GM18519 (cell line): Measurements from ENCODE around the gene IQGAP1.

Source experiments
- ATAC-seq: cut with Tn5 transposase; IDR thresholded peaks from one replicate; pipeline ENCODE4 v1.9.1; 2021; ENCODE audit warnings: mild to moderate bottlenecking, moderate library complexity; ENCODE audit not compliant: unreplicated experiment, low FRiP score

Gene IQGAP1

DNA sequence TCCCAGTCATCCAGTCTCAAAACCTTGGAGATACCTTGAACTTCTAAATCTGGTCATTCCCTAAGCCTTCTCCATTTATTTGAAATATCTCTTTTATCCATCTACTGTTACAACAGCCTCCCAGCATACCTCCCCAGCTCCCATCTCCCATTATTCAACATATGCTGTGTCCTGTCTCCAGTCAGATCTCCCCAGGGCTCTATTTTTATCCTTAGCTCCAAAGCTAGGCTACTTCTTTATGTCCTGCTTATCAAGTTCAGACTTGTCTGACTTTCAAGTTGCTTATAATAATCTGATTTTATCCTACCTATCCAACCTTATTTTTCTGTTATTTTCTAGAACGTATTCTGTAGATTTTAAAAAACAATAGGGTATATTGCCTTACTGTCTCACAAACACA lies 44.2 kb downstream of the IQGAP1 start:
- no peak for ATAC-seq

DNA sequence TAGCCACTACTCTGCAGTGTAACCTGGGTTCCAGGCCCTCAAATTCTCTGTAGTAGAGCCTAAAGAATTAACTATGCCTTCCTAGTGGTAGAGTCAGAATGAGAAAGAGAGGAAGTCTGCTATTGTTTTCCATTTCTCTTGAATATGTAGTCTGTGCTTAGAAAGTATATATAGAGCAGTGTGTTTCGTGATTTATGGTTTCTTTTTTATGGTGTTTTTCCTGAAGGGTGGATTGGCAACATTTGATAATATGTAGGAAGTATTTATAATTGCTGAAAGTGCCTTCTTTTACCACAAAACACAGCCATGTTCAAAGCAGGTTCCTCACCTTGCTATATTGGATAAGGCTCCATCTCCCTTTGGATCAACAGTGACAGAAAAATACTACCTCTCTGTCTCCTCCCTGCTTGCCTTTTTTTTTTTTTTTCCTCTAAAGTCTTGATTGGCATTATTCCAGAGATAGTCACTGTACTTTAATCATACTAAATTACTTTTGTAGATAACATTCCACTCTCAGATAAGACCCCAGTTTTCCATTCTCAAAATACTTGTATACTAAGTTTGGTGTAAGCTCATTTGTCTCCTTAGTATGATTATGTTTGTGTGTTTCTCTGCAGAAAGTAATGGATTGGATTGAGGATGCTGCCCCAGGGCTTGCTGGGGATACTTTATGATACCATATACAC lies 47.8 kb downstream of the IQGAP1 start:
- ATAC-seq, result no peak

- ATAC-seq, result no peak
Observed at GRCh38 chr15:90436952-90437351, 48.9 kb downstream of the IQGAP1 start.

GRCh38 chr15:90437516-90437915 lies 49.5 kb downstream of the IQGAP1 start:
- no peak for ATAC-seq

DNA sequence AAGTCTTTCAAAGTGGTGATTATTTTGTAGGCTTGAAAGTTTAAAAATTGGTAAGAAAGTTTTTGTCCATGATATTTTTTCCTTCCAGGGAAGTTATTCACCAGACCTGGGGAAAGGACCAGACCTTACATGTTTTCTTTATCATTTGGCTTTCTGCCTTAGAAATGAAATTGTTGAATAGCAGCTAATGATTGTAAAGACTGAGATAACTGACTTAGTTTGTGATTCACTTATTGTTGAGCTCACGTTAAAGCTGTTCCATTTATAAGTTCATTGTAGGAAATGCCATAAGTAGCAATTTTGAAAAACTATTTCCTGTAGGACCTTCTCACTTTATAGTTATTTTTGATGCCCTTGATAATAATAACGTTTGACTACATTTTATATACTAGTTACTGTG lies 51.9 kb downstream of the IQGAP1 start:
- ATAC-seq, result no peak

- ATAC-seq, result no peak
Observed at GRCh38 chr15:90441027-90441426, 53.0 kb downstream of the IQGAP1 start.

- ATAC-seq, result no peak
Observed at GRCh38 chr15:90442423-90442822, 54.4 kb downstream of the IQGAP1 start.

DNA sequence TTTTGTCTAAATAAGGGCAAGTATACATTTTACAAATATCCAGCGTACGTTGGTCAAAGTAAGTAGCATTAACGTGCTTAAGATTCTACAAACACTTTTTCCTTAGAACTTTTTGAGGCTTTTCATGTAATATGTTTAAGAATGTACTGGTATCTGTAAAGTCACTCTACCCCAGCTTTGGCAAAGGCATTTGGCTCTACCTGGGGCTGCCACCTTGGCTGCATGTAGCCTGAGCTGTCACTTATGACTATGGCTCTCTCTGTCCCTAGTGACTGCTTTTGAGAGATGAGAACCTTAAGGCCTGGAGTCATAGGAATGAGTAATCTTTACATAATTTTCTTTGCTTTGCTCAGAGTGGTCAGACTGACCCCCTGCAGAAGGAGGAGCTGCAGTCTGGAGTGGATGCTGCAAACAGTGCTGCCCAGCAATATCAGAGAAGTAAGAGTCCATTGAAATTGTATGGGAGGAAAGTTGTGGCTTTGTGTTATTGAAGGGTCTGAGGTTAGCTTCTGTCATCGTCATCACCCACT lies 61.2 kb downstream of the IQGAP1 start:
- ATAC-seq, result no peak

DNA sequence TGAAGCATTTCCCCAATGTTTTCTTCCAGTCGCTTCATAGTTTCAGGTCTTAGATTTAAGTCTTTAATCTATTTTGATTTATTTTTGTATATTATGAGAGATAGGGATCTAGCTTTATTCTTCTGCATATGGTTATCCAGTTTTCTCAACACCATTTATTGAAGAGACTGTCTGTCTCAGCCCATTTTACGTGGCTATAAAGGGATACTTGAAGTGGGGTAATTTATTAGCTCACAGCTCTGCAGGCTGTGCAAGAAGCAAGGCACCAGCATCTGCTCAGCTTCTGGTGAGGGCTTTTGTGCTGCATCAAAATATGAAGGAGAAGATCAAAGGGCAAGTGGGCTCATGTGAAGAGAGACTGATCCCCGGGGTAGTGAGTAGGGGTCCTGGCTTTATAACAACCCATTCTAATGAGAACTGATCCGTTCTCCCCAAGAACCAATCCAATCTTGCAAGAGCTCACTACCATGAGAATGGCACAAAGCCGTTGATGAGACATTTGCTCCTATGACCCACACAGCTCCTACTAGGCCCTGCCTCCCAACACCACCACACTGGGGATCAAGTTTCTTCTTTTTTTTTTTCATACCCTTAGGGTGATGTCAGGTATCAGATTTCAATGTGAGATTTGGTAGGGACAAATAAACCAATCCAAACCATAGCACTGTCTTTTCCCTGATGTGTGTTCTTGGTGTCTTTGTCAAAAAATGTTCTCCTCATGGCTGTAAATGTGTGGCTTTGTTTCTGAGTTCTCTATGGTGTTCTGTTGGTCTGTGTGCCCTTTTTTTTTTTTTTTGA lies 63.2 kb downstream of the IQGAP1 start:
- no peak for ATAC-seq

DNA sequence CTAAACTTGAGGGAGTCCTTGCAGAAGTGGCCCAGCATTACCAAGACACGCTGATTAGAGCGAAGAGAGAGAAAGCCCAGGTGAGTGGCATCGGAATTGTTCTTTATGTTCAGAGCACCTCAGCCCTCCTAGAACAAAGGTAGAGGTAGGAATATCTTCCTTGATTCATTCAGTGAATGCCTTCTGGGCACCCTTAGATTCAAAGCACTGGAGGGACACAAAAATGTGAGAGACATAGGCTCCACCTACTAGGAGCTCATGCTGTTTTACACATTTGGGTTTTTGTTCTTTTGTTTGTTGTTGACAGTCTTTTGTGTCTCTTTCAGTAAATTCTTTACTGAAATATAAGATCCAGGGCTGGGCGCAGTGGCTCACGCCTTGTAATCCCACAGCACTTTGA lies 68.2 kb downstream of the IQGAP1 start:
- ATAC-seq, result no peak

- ATAC-seq, result no peak
Observed at GRCh38 chr15:90458061-90458460, 70.0 kb downstream of the IQGAP1 start.

DNA sequence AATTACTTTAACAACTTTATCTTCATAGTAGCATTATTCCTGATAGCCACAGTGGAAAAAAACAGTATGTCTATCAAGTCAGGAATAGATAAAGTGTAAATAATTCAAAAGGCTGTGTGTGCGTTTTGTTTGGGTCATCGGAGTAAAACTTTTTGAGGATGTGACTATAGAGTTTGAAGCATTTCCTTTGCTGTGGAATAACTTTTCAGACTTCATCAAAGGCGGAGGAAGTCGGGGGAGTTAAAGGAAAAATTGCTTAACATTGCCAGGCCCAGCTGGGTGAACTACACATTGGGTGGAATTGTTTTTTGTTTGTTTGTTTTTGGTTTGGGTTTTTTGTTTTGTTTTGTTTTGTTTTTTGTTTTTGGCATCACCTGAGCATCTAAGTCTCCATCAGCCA lies 71.3 kb downstream of the IQGAP1 start:
- no peak for ATAC-seq

DNA sequence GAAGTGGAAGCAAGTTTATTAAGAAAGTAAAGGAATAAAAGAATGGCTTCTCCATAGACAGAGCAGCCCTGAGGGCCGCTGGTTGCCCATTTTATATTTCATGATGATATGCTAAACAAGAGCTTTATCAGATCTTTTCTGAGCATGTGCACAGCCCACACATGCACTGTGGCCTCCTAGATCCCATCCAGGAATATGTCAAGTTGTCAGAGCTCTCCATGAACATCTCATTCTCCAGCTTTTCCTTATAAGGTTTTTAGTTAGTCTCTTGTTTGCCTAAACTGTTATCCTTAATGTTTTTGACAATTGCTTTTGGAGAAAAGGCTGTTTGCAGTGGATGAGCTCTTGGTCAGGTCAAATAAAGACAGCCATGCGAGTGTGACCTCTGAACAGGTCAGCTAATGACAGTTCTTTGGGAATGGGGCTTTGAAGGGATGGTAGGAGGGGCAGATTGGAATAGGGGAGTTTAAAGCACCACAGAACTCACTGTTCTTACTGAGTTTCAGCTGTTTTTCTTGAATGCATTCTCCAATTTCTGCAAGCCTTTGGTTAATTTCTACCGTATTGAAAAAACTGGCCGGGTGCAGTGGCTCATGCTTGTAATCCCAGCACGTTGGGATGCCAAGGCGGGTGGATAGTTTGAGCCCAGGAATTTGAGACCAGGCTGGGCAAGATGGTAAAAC lies 72.2 kb downstream of the IQGAP1 start:
- no peak for ATAC-seq

DNA sequence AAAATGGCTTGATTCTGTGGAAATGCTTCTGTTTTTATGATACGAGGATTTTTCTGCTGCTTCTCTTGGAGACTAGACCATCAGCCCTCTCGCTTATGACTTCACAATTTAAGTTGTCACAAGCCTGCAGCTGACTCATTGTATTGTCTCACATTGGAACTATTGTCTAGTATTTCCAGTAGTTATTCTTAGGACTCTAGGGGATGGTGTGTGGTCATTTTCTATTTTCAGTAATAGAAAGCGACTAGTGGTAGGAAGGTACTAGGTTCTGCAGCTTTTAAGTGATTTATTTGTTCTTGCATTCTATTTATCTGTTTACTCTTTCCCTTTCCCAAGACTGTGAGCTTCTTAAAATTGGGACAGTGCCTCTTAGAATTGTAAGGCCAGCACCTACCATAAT lies 75.3 kb downstream of the IQGAP1 start:
- no peak for ATAC-seq

- ATAC-seq, result no peak
Observed at GRCh38 chr15:90465140-90465929, 77.3 kb downstream of the IQGAP1 start.

GRCh38 chr15:90465930-90466567 lies 78.0 kb downstream of the IQGAP1 start:
- ATAC-seq, result no peak

GRCh38 chr15:90469723-90470122 lies 81.7 kb downstream of the IQGAP1 start:
- ATAC-seq, result no peak

GRCh38 chr15:90470453-90470852 lies 82.4 kb downstream of the IQGAP1 start:
- no peak for ATAC-seq

DNA sequence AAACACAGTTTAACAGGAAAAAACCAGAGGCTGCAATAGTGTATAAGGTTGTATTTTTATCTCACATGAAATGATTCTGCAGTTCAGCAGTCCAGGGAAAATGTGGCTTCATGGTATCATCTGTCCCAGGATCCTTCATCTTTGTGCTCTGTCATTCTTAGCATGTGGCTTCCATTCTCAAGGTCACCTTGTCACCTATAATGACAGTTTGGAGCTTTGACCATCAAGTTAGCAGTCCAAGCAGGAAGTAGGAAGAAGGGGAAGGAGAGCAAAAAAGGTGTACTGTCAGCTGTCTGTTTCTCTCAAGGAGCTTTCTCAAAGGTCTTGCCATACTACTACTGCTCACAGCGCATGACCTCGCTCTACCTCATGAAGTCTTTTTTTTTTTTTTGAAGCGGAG lies 83.1 kb downstream of the IQGAP1 start:
- ATAC-seq, result no peak

GRCh38 chr15:90471769-90472168 lies 83.7 kb downstream of the IQGAP1 start:
- ATAC-seq, result no peak
